DND-41 (cell line): ENCODE measurements around the gene FHIT.
A peak's percentile ranks its signal among the peaks of the same experiment; 100 is the strongest.

Experiments used
- ATAC-seq: fragments of 200-7000 bp; cut with Tn5 transposase; 3 replicates; pipeline ENCODE4 v1.9.1; 2021; ENCODE audit warnings: low read depth; ENCODE audit not compliant: insufficient read depth
- DNase-seq: peaks from one replicate; pipeline ENCODE4 v3.0.0-alpha.2; 2020
- H2AFZ ChIP-seq: 2 replicates; pipeline ENCODE4 v1.6.0; 2012; ENCODE audit warnings: low read depth, low read length
- H3K27ac ChIP-seq: 2 replicates; pipeline ENCODE4 v1.5.1; 2012; ENCODE audit warnings: low read length, inconsistent platforms
- H3K27me3 ChIP-seq: fragments of 200-600 bp; sonication (generic); 2 replicates; pipeline ENCODE4 v1.6.0; 2012; ENCODE audit warnings: low read length, mild to moderate bottlenecking, inconsistent platforms; ENCODE audit not compliant: insufficient read depth, poor library complexity
- H3K36me3 ChIP-seq: 2 replicates; pipeline ENCODE4 v1.5.1; 2012; ENCODE audit warnings: low read length, inconsistent platforms; ENCODE audit not compliant: insufficient read depth
- H3K4me1 ChIP-seq: 2 replicates; pipeline ENCODE4 v1.5.1; 2012; ENCODE audit warnings: mild to moderate bottlenecking, low read length; ENCODE audit not compliant: insufficient read depth
- H3K4me2 ChIP-seq: 2 replicates; pipeline ENCODE4 v1.6.0; 2012; ENCODE audit warnings: mild to moderate bottlenecking, moderate library complexity, low read length, inconsistent platforms; ENCODE audit not compliant: insufficient read depth
- H3K4me3 ChIP-seq, 2 experiments: fragments of 200-600 bp in 1 of 2; shearing (Covaris generic) in 1 of 2; 2 replicates each; pipeline ENCODE4 v1.5.1; 2012 to 2016; ENCODE audit warnings: inconsistent platforms in 2 of 2, low read length in 2 of 2, mild to moderate bottlenecking in 2 of 2, low read depth in 1 of 2, moderate library complexity in 1 of 2
- H3K79me2 ChIP-seq: 2 replicates; pipeline ENCODE4 v1.6.0; 2012; ENCODE audit warnings: low read length, inconsistent platforms; ENCODE audit not compliant: insufficient read depth
- H3K9ac ChIP-seq: 2 replicates; pipeline ENCODE4 v1.6.0; 2012; ENCODE audit warnings: low read depth, mild to moderate bottlenecking, inconsistent platforms, low read length, moderate library complexity
- H3K9me3 ChIP-seq: 2 replicates; pipeline ENCODE4 v1.5.1; 2012; ENCODE audit warnings: low read length, moderate library complexity, mild to moderate bottlenecking, inconsistent platforms; ENCODE audit not compliant: insufficient read depth, severe bottlenecking
- H4K20me1 ChIP-seq: 2 replicates; pipeline ENCODE4 v1.6.0; 2012; ENCODE audit warnings: low read length; ENCODE audit not compliant: insufficient read depth
- CTCF ChIP-seq: IDR thresholded peaks from 2 replicates; pipeline ENCODE4 v1.5.1; 2012; ENCODE audit warnings: borderline replicate concordance, low read length, moderate library complexity, mild to moderate bottlenecking; ENCODE audit not compliant: poor library complexity, severe bottlenecking; ENCODE audit errors: extremely low read depth
- EZH2 ChIP-seq: IDR thresholded peaks from 3 replicates; pipeline ENCODE4 v1.6.1; 2012; ENCODE audit warnings: borderline replicate concordance, low read depth, mild to moderate bottlenecking, moderate library complexity, low read length, inconsistent platforms; ENCODE audit not compliant: severe bottlenecking

The FHIT gene

GRCh38 chr3:60055765-60056164, 1195.5 kb downstream of the FHIT start:
- Histone ChIP-seq H3K9me3 (no peaks in the 10 kb centered on the region), H3K9ac (peak overlapping the region; percentile 47), H4K20me1 (no peaks in the 10 kb centered on the region), H3K4me1 (peaks cover 98% of the 10 kb centered on the region), H3K4me2 (peak overlapping the region; percentile 53), H3K79me2 (peaks cover 94% of the 10 kb centered on the region), H3K36me3 (peaks cover 17% of the 10 kb centered on the region), H3K4me3 (no peak overlapping the region), H3K27me3 (no peaks in the 10 kb centered on the region), H3K27ac (peak overlapping the region; percentile 90), H2AFZ (peak overlapping the region; percentile 12; the same call in 1 of the 2 replicates)
- DNase-seq: no peak
- ATAC-seq: peak; percentile 39; the same call in 2 of the 3 replicates
- no peak for TF ChIP-seq EZH2
- TF ChIP-seq CTCF: no peak

GRCh38 chr3:60053526-60054265, 1197.6 kb downstream of the FHIT start:
- ATAC-seq (0 out of 3 replicates have a peak, but pooled peaks have one; percentile 26), DNase-seq (peak; percentile 49)
- peak overlapping the region; percentile 90 for H3K27ac ChIP-seq
- no peak overlapping the region for H3K4me2 ChIP-seq
- H3K27me3 ChIP-seq: no peaks in the 10 kb centered on the region
- peaks cover 86% of the 10 kb centered on the region for H3K79me2 ChIP-seq
- TF ChIP-seq CTCF (peak; percentile 6), EZH2 (no peak)
- peaks cover 5% of the 10 kb centered on the region for H3K36me3 ChIP-seq
- H2AFZ ChIP-seq: no peak overlapping the region
- H3K9me3 ChIP-seq: no peaks in the 10 kb centered on the region
- H3K4me3 ChIP-seq: no peak overlapping the region
- no peak overlapping the region for H3K9ac ChIP-seq
- peaks cover 99% of the 10 kb centered on the region for H3K4me1 ChIP-seq
- H4K20me1 ChIP-seq: no peaks in the 10 kb centered on the region

GRCh38 chr3:60048447-60048848, 1202.8 kb downstream of the FHIT start:
- ATAC-seq (peak; percentile 81), DNase-seq (peak; percentile 79)
- Histone ChIP-seq H3K27me3 (no peaks in the 10 kb centered on the region), H3K4me1 (peaks cover 67% of the 10 kb centered on the region), H3K9me3 (peaks cover 10% of the 10 kb centered on the region), H3K9ac (peak overlapping the region; percentile 40), H3K79me2 (peaks cover 87% of the 10 kb centered on the region), H3K27ac (peak overlapping the region; percentile 86), H3K4me2 (peak overlapping the region; percentile 49), H4K20me1 (no peaks in the 10 kb centered on the region), H3K36me3 (peaks cover 23% of the 10 kb centered on the region), H2AFZ (no peak overlapping the region), H3K4me3 (peak overlapping the region in 1 of 2 experiments; percentile 6; a peak in 1 of 4 replicates)
- no peak for TF ChIP-seq EZH2
- TF ChIP-seq CTCF: no peak
